Endothelial cell (in vitro differentiated cells): ENCODE results near the gene SLC37A1. TPM values are rescaled to one million over a fixed set of nuclear protein-coding genes. Genes with fewer than 3 reads are reported as not detected.

ENCODE experiments used
- DNase-seq: peaks from one replicate; pipeline ENCODE4 v3.0.0; 2021; ENCODE audit warnings: low spot score
- H3K27ac Mint-ChIP-seq: one replicate; pipeline ENCODE4 v1.8.0; 2021; ENCODE audit warnings: mixed read lengths, inconsistent platforms; ENCODE audit not compliant: unreplicated experiment
- H3K27me3 Mint-ChIP-seq: one replicate; pipeline ENCODE4 v1.8.0; 2021; ENCODE audit warnings: mild to moderate bottlenecking, moderate library complexity, mixed read lengths, inconsistent platforms; ENCODE audit not compliant: unreplicated experiment
- H3K36me3 Mint-ChIP-seq: one replicate; pipeline ENCODE4 v1.8.0; 2021; ENCODE audit warnings: mild to moderate bottlenecking, low read depth, mixed read lengths, inconsistent platforms; ENCODE audit not compliant: unreplicated experiment
- H3K4me1 Mint-ChIP-seq: one replicate; pipeline ENCODE4 v1.8.0; 2021; ENCODE audit warnings: mild to moderate bottlenecking, mixed read lengths, inconsistent platforms; ENCODE audit not compliant: unreplicated experiment
- H3K4me3 Mint-ChIP-seq: one replicate; pipeline ENCODE4 v1.8.0; 2021; ENCODE audit warnings: mild to moderate bottlenecking, mixed read lengths, inconsistent platforms; ENCODE audit not compliant: unreplicated experiment
- H3K9me3 Mint-ChIP-seq: one replicate; pipeline ENCODE4 v1.8.0; 2021; ENCODE audit warnings: mixed read lengths, inconsistent platforms; ENCODE audit not compliant: unreplicated experiment
- CTCF ChIP-seq: fragments of 200-600 bp; sonication (generic); IDR thresholded peaks from one replicate; pipeline ENCODE4 v1.5.0; 2021; ENCODE audit warnings: antibody characterized with exemption; ENCODE audit not compliant: unreplicated experiment
- total RNA-seq: library from RNA; stranded (reverse); fragmentation: NEBNext Ultra II Directional; extraction: Animal tissue kit (Norgen Biotek cat#: 25700); gene quantifications from one replicate; pipeline ENCODE4 v1.2.1, GENCODE V29; 2021; ENCODE audit not compliant: unreplicated experiment

The SLC37A1 gene
- total RNA-seq, 1 donor from 2014 or later: 12.3 TPM

GRCh38 chr21:42576639-42577038, 63.0 kb downstream of the SLC37A1 start:
- Mint-ChIP-seq H3K27me3 (peaks cover 4% of the 10 kb centered on the region), H3K4me3 (no peak overlapping the region), H3K27ac (no peak overlapping the region)

GRCh38 chr21:42578034-42578433, 64.4 kb downstream of the SLC37A1 start:
- Mint-ChIP-seq H3K9me3 (no peaks in the 10 kb centered on the region), H3K4me3 (no peak overlapping the region), H3K4me1 (no peaks in the 10 kb centered on the region), H3K27ac (no peak overlapping the region), H3K36me3 (peaks cover 14% of the 10 kb centered on the region), H3K27me3 (peaks cover 3% of the 10 kb centered on the region)
- no peak for TF ChIP-seq CTCF
- no peak for DNase-seq

More at GRCh38 chr21:42576639-42577038, 63.0 kb downstream of the SLC37A1 start:
- peaks cover 5% of the 10 kb centered on the region for H3K4me1 Mint-ChIP-seq
- H3K9me3 Mint-ChIP-seq: no peaks in the 10 kb centered on the region
- TF ChIP-seq CTCF: no peak
- H3K36me3 Mint-ChIP-seq: peaks cover 14% of the 10 kb centered on the region
- no peak for DNase-seq

GRCh38 chr21:42578761-42579415, 65.2 kb downstream of the SLC37A1 start:
- Mint-ChIP-seq H3K36me3 (peaks cover 14% of the 10 kb centered on the region), H3K4me3 (no peak overlapping the region), H3K9me3 (no peaks in the 10 kb centered on the region), H3K27ac (no peak overlapping the region), H3K27me3 (no peaks in the 10 kb centered on the region), H3K4me1 (no peaks in the 10 kb centered on the region)
- no peak for DNase-seq
- TF ChIP-seq CTCF: no peak

- no peaks in the 10 kb centered on the region for H3K27me3 Mint-ChIP-seq
- H3K36me3 Mint-ChIP-seq: peaks cover 14% of the 10 kb centered on the region
- no peak overlapping the region for H3K4me3 Mint-ChIP-seq
- no peaks in the 10 kb centered on the region for H3K9me3 Mint-ChIP-seq
- no peak for TF ChIP-seq CTCF
- no peaks in the 10 kb centered on the region for H3K4me1 Mint-ChIP-seq
- no peak overlapping the region for H3K27ac Mint-ChIP-seq
- no peak for DNase-seq
These were observed 65.9 kb downstream of the SLC37A1 start for GRCh38 chr21:42579456-42580075.

GRCh38 chr21:42580076-42580792, 66.6 kb downstream of the SLC37A1 start:
- no peaks in the 10 kb centered on the region for H3K27me3 Mint-ChIP-seq
- no peak for TF ChIP-seq CTCF
- H3K27ac Mint-ChIP-seq: no peak overlapping the region
- H3K9me3 Mint-ChIP-seq: no peaks in the 10 kb centered on the region
- H3K36me3 Mint-ChIP-seq: peaks cover 14% of the 10 kb centered on the region
- no peak overlapping the region for H3K4me3 Mint-ChIP-seq
- no peaks in the 10 kb centered on the region for H3K4me1 Mint-ChIP-seq
- no peak for DNase-seq
